Testis (tissue), 3 donors: ENCODE data around the gene PSME2. TPM values are rescaled to one million over a fixed set of nuclear protein-coding genes. Genes with fewer than 3 reads are reported as not detected.

ENCODE experiments used
- DNase-seq: peaks from one replicate; pipeline ENCODE4 v3.0.0-alpha.2; 2019
- H3K27ac ChIP-seq, 2 donors: fragments of 200-600 bp; sonication (generic); one replicate each; pipeline ENCODE4 v1.5.1; 2019
- H3K27me3 ChIP-seq: fragments of 200-600 bp; sonication (generic); one replicate; pipeline ENCODE4 v1.5.1; 2019
- H3K36me3 ChIP-seq: fragments of 200-600 bp; sonication (generic); one replicate; pipeline ENCODE4 v1.5.1; 2017; ENCODE audit warnings: low read depth; ENCODE audit errors: missing control alignments
- H3K4me1 ChIP-seq: fragments of 200-600 bp; sonication (generic); one replicate; pipeline ENCODE4 v1.5.1; 2019
- H3K4me3 ChIP-seq, 2 donors: fragments of 200-600 bp; sonication (generic); one replicate each; pipeline ENCODE4 v1.5.1; 2017 to 2019
- H3K9me3 ChIP-seq: fragments of 200-600 bp; sonication (generic); one replicate; pipeline ENCODE4 v1.5.1; 2017
- POLR2A ChIP-seq: fragments of 450-650 bp; IDR thresholded peaks from one replicate; pipeline ENCODE4 v1.6.1; 2017; ENCODE audit warnings: antibody characterized with exemption, mild to moderate bottlenecking, moderate library complexity
- WGBS, 2 donors: methylation state at CpG; one replicate each; pipeline ENCODE4 v1.1.5; 2018; 5-methylcytosine and 5-hydroxymethylcytosine counted together
- intact Hi-C: fragments of 100-400 bp; cut with DNase I; formaldehyde crosslinking; loops from one replicate; pipeline ENCODE4 v1.15.1; 2023; ENCODE audit warnings: low total_unique reads
- polyA plus RNA-seq: library from polyadenylated mRNA; stranded (reverse); fragments of 350-450 nt; fragmentation: Illumina TruSeq; extraction: RNeasy Lipid Tissue Mini Kit (QIAGEN cat#74804); gene quantifications from one replicate; pipeline ENCODE4 v1.2.3, GENCODE V29; 2014; ENCODE audit warnings: low read depth, low replicate concordance; ENCODE audit not compliant: insufficient read depth
- total RNA-seq, 2 donors: library from RNA; depleted of rRNA; stranded (reverse); fragments of >200 nt; gene quantifications; one replicate each; pipeline ENCODE4 v1.2.3, GENCODE V29; 2016
- TF ChIP-seq, protein P1 (sequence below), 3 experiments: fragments of 450-650 bp in 2 of 3; fragments of 200-600 bp in 1 of 3; sonication (generic) in 1 of 3; IDR thresholded peaks; one replicate each; pipeline ENCODE4 v1.5.1; 2016 to 2019; ENCODE audit warnings: antibody characterized with exemption in 3 of 3, mild to moderate bottlenecking in 2 of 3, moderate library complexity in 1 of 3

The PSME2 gene
- total and polyA plus RNA-seq, 3 donors from 2014 or later = 49.8 to 122 (median 78.1) TPM

GRCh38 chr14:24126939-24127338 is 19.5 kb downstream of the PSME2 start:
- intact Hi-C loops = no loop called here

DNA sequence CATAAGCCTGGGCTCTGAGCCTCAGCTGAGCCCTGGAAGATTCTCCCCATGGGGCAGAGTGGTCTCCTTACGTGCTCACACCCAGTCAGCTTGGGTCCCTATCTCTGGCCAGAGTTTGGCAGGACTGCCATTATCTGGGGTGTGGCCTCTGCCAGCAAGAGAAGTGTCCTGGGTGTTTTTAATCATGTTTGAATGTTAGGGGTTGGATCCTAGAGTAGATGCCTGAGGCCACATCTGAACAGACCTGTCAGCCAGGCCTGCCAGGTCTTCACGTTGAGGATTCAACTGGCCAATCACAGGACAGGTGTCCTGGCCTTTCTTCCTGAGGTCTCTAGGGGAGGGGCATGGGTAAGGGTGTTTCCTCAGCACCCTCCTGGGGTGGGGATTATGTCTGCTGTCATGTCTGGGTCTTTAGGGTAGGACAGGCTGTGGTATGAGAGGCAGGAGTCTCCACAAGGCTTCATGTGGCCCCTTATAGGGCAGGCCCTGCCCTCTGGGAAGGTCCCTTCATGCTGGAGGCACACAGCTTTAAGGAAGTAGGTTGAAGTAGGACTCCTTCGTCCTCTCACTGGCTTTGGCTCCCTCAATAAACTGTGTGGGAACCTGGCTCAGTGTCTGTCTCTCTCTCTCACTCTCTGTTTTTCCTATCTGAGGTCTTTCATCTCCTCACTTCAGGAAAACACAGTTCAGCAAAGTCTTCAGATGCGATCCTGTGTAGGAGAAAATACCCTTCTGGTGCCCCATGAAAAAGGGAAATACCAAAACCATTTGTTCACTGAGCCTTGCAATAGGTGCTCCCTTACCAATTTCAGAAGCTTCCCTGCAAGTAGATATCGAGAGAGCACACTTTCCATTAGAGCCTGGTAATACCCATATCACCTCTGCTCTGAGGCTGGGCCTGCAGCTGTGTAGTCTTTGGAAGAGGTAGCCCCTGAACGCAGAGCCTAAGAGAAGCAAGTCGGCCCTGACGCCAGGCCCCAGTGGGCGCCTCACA is 22.7 kb downstream of the PSME2 start:
- no peaks in the 10 kb centered on the region for H3K4me1 ChIP-seq
- no peak overlapping the region for H3K4me3 ChIP-seq
- H3K9me3 ChIP-seq = no peaks in the 10 kb centered on the region
- no peak overlapping the region for H3K27ac ChIP-seq
- TF ChIP-seq, protein P1, sequence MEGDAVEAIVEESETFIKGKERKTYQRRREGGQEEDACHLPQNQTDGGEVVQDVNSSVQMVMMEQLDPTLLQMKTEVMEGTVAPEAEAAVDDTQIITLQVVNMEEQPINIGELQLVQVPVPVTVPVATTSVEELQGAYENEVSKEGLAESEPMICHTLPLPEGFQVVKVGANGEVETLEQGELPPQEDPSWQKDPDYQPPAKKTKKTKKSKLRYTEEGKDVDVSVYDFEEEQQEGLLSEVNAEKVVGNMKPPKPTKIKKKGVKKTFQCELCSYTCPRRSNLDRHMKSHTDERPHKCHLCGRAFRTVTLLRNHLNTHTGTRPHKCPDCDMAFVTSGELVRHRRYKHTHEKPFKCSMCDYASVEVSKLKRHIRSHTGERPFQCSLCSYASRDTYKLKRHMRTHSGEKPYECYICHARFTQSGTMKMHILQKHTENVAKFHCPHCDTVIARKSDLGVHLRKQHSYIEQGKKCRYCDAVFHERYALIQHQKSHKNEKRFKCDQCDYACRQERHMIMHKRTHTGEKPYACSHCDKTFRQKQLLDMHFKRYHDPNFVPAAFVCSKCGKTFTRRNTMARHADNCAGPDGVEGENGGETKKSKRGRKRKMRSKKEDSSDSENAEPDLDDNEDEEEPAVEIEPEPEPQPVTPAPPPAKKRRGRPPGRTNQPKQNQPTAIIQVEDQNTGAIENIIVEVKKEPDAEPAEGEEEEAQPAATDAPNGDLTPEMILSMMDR (IDR thresholded peaks at IDR 0.05) = no peak
- no peak for TF ChIP-seq POLR2A
- no peak for DNase-seq
- no peaks in the 10 kb centered on the region for H3K36me3 ChIP-seq
- 84 to 91% methylated on average over 9 of the region's 9 CpGs for WGBS, 2 donors
- intact Hi-C loops = no loop called here
- H3K27me3 ChIP-seq = no peaks in the 10 kb centered on the region

More at GRCh38 chr14:24126939-24127338, 19.5 kb downstream of the PSME2 start:
- peaks cover 9% of the 10 kb centered on the region for H3K4me1 ChIP-seq
- H3K9me3 ChIP-seq = no peaks in the 10 kb centered on the region
- H3K27me3 ChIP-seq = no peaks in the 10 kb centered on the region
- DNase-seq = no peak
- H3K4me3 ChIP-seq = no peak overlapping the region
- no peak overlapping the region for H3K27ac ChIP-seq
- no peak for TF ChIP-seq POLR2A
- H3K36me3 ChIP-seq = no peaks in the 10 kb centered on the region

- no peak for DNase-seq
- Histone ChIP-seq H3K27me3 (no peaks in the 10 kb centered on the region), H3K9me3 (no peaks in the 10 kb centered on the region), H3K27ac (no peak overlapping the region), H3K36me3 (no peaks in the 10 kb centered on the region), H3K4me1 (no peaks in the 10 kb centered on the region), H3K4me3 (no peak overlapping the region)
- 93 to 99% methylated on average over 5 to 8 of the region's 8 CpGs for WGBS, 2 donors
- TF ChIP-seq POLR2A = no peak
- TF ChIP-seq, protein P1 (IDR thresholded peaks at IDR 0.05) = no peak
- intact Hi-C loops = no loop called here
These were observed 23.5 kb downstream of the PSME2 start for GRCh38 chr14:24122898-24123297.

DNA sequence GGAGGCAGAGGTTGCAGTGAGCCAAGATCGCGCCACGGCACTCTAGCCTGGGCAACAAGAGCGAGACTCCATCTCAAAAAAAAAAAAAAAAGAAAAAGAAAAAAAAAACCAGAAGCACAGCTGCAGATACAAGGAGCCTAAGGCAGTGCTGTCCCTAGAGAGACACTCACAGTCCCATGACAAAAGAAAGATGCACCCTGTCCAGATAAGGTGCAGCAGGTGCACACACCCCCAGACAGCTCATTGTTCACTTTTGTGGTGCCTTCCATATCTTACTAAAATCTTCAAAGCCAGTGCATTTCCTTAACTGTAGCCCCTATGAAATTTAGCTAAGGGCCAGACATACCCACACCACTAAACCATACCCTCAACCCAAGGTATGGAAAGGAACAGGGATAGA is 24.0 kb downstream of the PSME2 start:
- no peak for TF ChIP-seq POLR2A
- TF ChIP-seq, protein P1 (IDR thresholded peaks at IDR 0.05) = no peak
- 97 to 100% methylated on average over 4 of the region's 4 CpGs for WGBS, 2 donors
- Histone ChIP-seq H3K36me3 (no peaks in the 10 kb centered on the region), H3K4me1 (no peaks in the 10 kb centered on the region), H3K27me3 (no peaks in the 10 kb centered on the region), H3K9me3 (no peaks in the 10 kb centered on the region), H3K27ac (no peak overlapping the region), H3K4me3 (no peak overlapping the region)
- intact Hi-C loops = no loop called here
- DNase-seq = no peak

- H3K36me3 ChIP-seq = no peaks in the 10 kb centered on the region
- H3K9me3 ChIP-seq = no peaks in the 10 kb centered on the region
- no peaks in the 10 kb centered on the region for H3K27me3 ChIP-seq
- intact Hi-C loops = no loop called here
- H3K27ac ChIP-seq = no peak overlapping the region
- H3K4me3 ChIP-seq = no peak overlapping the region
- no peak for DNase-seq
- 93 to 97% methylated on average over 8 of the region's 8 CpGs for WGBS, 2 donors
- TF ChIP-seq, protein P1 (IDR thresholded peaks at IDR 0.05) = no peak
- TF ChIP-seq POLR2A = no peak
- no peaks in the 10 kb centered on the region for H3K4me1 ChIP-seq
These were observed 25.2 kb downstream of the PSME2 start for GRCh38 chr14:24121210-24121609.
